GM18868 (cell line): Measurements from ENCODE around the gene PEX7.
"Not testable (repeated sequence)": the region's sequence is repeated elsewhere in the genome, so short reads cannot be mapped to it uniquely, and the experiment has no call there.

Experiments
- ATAC-seq: cut with Tn5 transposase; IDR thresholded peaks from one replicate; pipeline ENCODE4 v1.9.1; 2021; ENCODE audit warnings: mild to moderate bottlenecking, moderate library complexity; ENCODE audit not compliant: unreplicated experiment

Gene PEX7

GRCh38 chr6:136949957-136950356 is 127.6 kb downstream of the PEX7 start:
- not testable (repeated sequence) for ATAC-seq

DNA sequence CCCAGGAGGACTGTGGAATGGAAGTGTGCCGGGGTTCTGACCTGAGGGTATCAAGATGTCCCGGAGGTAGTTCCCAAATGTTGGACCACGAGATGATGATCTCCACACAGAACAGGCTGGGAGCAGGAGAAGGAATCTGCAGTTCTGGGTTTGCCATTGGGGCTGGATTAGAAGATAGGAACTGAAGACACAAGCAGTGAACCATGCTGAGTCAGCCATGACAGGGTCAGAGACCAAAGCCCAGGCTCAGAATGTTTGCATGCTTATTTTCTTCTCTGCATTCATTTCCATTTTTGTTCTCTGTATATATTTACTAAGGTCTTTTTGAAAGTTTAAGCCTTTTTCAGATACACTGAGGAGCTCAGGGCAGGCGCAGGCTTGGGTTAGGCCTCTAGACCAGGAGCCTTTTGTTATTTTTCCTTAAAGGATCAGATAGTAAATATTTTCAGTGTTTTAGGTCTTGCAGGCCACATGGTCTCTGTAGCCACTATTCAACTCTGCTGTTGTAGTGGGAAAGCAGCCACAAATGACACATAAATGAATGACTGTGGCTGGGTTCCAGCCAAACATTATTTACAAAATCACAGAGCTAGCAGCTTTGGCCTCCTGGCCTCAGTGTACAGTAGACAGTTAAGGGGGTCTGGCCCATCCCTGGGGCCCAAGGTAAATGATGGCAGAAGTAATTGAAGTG is 128.2 kb downstream of the PEX7 start:
- no peak for ATAC-seq

DNA sequence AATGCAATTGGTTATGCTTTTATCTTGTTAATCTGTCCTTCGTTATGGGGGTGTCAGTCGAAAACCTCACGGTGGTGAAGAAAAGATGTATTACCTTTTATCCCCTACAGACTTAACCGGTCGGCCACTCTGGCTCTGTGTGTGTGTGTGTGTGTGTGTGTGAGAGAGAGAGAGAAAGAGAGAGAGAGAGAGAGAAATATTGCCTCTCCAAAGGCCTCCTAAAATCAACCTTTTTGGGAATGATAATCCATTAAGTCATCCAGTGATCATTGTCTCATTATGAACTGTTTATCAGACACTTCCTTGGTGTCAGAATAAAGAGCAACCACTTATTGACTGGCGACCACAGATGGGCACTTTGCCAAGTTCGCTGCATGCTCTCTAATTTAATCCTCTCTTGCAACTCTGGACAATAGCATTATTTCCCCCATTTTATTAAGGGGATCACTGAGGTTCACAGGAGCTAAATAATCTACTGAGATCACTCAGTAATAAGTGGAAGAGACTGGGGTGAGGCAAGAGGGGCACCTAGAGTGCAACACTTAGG is 130.4 kb downstream of the PEX7 start:
- ATAC-seq = no peak

DNA sequence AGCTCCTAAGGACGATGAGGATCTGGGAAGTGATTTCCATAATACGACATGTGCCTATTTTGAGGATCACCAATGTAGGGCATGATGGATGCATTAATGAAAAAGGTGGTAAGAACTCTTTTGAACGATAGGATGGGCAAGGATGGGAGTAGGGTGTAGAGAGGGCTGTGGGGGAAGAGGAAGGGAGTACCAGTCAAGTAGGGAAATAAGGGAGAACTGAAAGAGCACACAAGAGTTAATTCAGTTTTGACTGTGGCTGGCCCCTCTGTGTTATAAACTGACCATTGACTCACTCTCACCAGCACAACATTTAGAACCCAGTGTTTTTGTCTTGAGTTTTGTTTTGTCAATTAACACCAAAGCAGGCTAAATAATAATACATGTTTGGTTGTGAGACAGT is 132.7 kb downstream of the PEX7 start:
- ATAC-seq = no peak

GRCh38 chr6:136956590-136957544 is 134.5 kb downstream of the PEX7 start:
- ATAC-seq = no peak

DNA sequence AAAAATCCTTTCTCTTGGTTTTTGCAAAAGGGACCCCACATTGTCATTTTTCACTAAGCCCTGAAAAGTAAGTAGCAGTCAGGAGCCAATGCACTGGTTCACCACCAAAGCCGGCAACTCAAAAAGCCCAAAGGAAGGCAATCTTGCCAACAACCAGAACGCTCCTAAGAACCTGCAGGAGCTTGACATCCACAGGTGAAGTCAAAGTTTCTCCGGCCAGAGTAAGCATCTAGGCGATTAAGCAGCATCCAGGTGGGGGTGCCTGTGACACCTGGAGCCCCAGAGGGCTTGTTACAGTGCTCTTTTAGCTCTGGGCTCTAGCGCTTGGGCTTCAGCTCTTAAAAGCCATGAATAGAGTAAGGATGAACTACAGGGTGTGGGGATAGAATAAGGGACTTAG is 135.8 kb downstream of the PEX7 start:
- no peak for ATAC-seq

GRCh38 chr6:136959471-136959891 is 137.1 kb downstream of the PEX7 start:
- ATAC-seq = no peak

DNA sequence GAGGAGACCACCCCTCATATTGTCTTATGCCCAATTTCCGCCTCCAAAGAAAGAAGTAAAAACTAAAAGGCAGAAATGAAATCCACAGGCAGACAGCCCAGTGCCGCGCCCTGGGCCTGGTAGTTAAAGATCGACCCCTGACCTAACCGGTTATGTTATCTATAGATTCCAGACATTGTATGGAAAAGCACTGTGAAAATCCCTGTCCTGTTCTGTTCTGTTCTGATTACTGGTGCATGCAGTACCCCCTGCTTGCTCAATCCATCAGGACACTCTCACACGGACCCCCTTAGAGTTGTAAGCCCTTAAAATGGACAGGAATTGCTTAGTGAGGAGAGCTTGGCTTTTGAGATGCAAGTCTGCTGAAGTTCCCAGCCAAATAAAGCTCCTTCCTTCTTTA is 137.5 kb downstream of the PEX7 start:
- ATAC-seq = not testable (repeated sequence)

DNA sequence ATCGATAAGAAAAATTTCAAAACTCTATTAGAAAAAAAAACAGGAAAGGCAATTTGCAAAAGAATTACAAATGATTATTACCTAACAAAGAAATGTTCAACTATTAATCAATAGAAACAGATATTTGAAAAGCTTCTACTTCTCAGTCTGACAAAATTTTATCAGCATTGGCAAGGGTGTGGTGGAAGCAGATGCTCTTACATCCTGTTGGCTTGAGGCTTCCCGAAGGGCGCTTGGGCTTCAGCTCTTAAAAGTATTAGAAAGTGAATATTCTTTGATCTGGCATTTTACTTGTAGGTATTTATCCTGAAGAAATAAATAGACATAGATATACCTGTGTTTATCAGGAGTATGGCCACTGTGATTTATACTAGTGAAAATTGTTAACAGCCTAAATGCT is 138.4 kb downstream of the PEX7 start:
- ATAC-seq = no peak

- no peak for ATAC-seq
Observed at GRCh38 chr6:136961848-136962247, 139.5 kb downstream of the PEX7 start.

DNA sequence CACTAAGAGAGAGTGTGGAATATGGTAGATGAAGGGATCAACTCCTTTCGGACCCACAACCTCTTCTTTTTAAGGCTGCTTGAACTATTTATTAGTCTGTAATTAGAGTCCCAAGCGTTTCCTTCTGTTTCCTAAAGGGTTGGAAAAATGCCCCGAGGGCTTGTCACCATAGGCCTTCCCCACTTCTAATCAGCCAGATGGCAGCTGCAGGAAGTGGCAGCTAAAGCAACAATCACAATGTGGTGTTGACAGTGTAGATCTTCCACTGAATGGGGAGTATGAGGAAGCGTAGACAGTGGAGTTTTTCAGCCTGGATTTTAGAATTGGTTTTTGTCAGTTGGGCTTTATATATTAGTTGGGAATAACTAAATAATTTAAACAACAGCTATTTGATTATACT is 140.3 kb downstream of the PEX7 start:
- ATAC-seq = no peak

DNA sequence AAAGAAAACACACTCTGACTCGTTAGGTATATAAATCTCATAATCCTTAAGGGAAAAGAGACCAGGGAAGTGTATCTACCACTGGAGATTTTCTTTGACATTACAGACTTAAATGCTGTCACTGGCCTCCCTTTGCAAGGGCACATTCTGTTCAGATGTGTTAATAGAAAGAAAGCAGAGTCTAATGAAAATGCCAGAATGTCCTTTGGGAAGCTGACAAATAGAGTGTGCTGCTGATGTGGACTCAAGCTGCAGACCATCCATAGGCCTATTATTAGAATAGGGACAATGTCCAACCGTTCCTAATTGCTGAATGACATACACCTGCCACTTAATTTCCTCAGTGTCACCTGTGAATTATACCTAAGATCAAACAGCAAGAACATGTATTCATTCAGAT is 140.9 kb downstream of the PEX7 start:
- ATAC-seq = no peak
